ENCODE measurements around the gene ABCA7. TPM values are rescaled to one million over a fixed set of nuclear protein-coding genes. Genes with fewer than 3 reads are reported as not detected.

The ABCA7 gene
- total RNA-seq, 2 experiments from 2014 or later, result 114 to 118 TPM

GRCh38 chr19:1009981-1010538 lies 29.8 kb upstream of the ABCA7 start:
- ChIA-PET POLR2A (no interaction called here), CTCF (no interaction called here)
- no peaks in the 10 kb centered on the region for H3K27me3 ChIP-seq (ENCODE audit: control insufficient read depth in 1 of 2, insufficient read depth in 2 of 2, low read length in 2 of 2)
- H3K27me3 Mint-ChIP-seq, result no peaks in the 10 kb centered on the region
- peaks cover 10% of the 10 kb centered on the region for H3K36me3 Mint-ChIP-seq (ENCODE audit: low read depth)
- no peak overlapping the region for H3K27ac Mint-ChIP-seq
- no peak overlapping the region for H3K4me3 Mint-ChIP-seq
- no peaks in the 10 kb centered on the region for H3K4me1 Mint-ChIP-seq (ENCODE audit: low read depth)
- DNase-seq (no peak), ATAC-seq (ENCODE audit: poor library complexity) (peak; percentile 11)
- H3K9me3 ChIP-seq (ENCODE audit: control insufficient read depth in 1 of 2, insufficient read depth in 1 of 2, low read length in 2 of 2), result peaks cover 0 to 4% of the 10 kb centered on the region in 2 experiments
- H3K4me1 ChIP-seq (ENCODE audit: insufficient read depth, low read length), result peaks cover 7% of the 10 kb centered on the region
- no peak for TF ChIP-seq CTCF (IDR thresholded peaks at IDR 0.05)
- intact Hi-C loops (cut with DNase I, micrococcal nuclease), result no loop called here
- H3K36me3 ChIP-seq (ENCODE audit: insufficient read depth, low read length), result peaks cover 44% of the 10 kb centered on the region
- H3K9me3 Mint-ChIP-seq, result no peaks in the 10 kb centered on the region
- H3K4me3 ChIP-seq (ENCODE audit: low read length), result no peak overlapping the region
- no peak overlapping the region for H3K27ac ChIP-seq (ENCODE audit: low read depth in 1 of 2, low read length in 2 of 2)

GRCh38 chr19:1010586-1011510 lies 29.1 kb upstream of the ABCA7 start:
- H3K36me3 Mint-ChIP-seq (ENCODE audit: low read depth), result peaks cover 10% of the 10 kb centered on the region
- Histone ChIP-seq H3K4me1 (ENCODE audit: insufficient read depth, low read length) (peaks cover 15% of the 10 kb centered on the region), H3K27ac (ENCODE audit: low read depth in 1 of 2, low read length in 2 of 2) (no peak overlapping the region), H3K9me3 (ENCODE audit: control insufficient read depth in 1 of 2, insufficient read depth in 1 of 2, low read length in 2 of 2) (peaks cover 0 to 4% of the 10 kb centered on the region in 2 experiments), H3K4me3 (ENCODE audit: low read length) (no peak overlapping the region), H3K27me3 (ENCODE audit: control insufficient read depth in 1 of 2, insufficient read depth in 2 of 2, low read length in 2 of 2) (no peaks in the 10 kb centered on the region), H3K36me3 (ENCODE audit: insufficient read depth, low read length) (peaks cover 44% of the 10 kb centered on the region)
- no peaks in the 10 kb centered on the region for H3K4me1 Mint-ChIP-seq (ENCODE audit: low read depth)
- no peak overlapping the region for H3K27ac Mint-ChIP-seq
- ChIA-PET POLR2A (no interaction called here), CTCF (no interaction called here)
- DNase-seq (no peak), ATAC-seq (ENCODE audit: poor library complexity) (no peak)
- no peak overlapping the region for H3K4me3 Mint-ChIP-seq
- no peaks in the 10 kb centered on the region for H3K9me3 Mint-ChIP-seq
- intact Hi-C loops (cut with DNase I, micrococcal nuclease), result no loop called here
- no peak for TF ChIP-seq CTCF (IDR thresholded peaks at IDR 0.05)
- no peaks in the 10 kb centered on the region for H3K27me3 Mint-ChIP-seq

DNA sequence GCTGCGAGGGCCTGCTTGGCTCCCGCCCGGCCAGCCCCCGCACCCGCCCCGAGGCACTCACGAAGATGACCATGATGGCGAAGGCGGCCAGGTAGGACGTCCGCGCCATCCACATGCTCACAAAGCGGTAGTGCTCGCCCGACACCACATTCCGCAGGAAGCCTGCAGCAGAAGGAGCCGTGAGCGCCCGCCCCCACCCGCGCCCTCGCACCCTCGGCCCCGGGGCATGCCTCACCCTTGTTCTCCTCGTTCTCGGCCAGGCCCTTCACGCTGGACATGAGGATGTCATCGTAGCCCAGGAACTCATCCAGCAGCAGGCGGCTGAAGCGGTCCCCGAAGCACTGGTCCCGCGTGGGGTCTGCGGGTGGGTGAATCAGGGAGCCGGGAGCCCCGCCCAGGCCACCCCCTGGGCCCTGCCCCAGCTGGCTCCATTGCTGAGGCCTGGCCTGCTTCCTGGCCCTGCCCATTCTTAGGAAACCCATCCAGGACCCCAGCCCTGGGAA lies 28.0 kb upstream of the ABCA7 start:
- no peak for TF ChIP-seq CTCF (IDR thresholded peaks at IDR 0.05)
- no peaks in the 10 kb centered on the region for H3K27me3 ChIP-seq (ENCODE audit: control insufficient read depth in 1 of 2, insufficient read depth in 2 of 2, low read length in 2 of 2)
- Mint-ChIP-seq H3K36me3 (ENCODE audit: low read depth) (peaks cover 10% of the 10 kb centered on the region), H3K27ac (no peak overlapping the region), H3K9me3 (no peaks in the 10 kb centered on the region), H3K27me3 (no peaks in the 10 kb centered on the region), H3K4me3 (no peak overlapping the region), H3K4me1 (ENCODE audit: low read depth) (peaks cover 3% of the 10 kb centered on the region)
- ChIA-PET POLR2A (no interaction called here), CTCF (no interaction called here)
- peaks cover 44% of the 10 kb centered on the region for H3K36me3 ChIP-seq (ENCODE audit: insufficient read depth, low read length)
- ATAC-seq (ENCODE audit: poor library complexity) (no peak), DNase-seq (no peak)
- H3K4me3 ChIP-seq (ENCODE audit: low read length), result no peak overlapping the region
- intact Hi-C loops (cut with DNase I, micrococcal nuclease), result no loop called here
- H3K27ac ChIP-seq (ENCODE audit: low read depth in 1 of 2, low read length in 2 of 2), result no peak overlapping the region
- peaks cover 0 to 4% of the 10 kb centered on the region in 2 experiments for H3K9me3 ChIP-seq (ENCODE audit: control insufficient read depth in 1 of 2, insufficient read depth in 1 of 2, low read length in 2 of 2)
- H3K4me1 ChIP-seq (ENCODE audit: insufficient read depth, low read length), result peaks cover 25% of the 10 kb centered on the region

Data from CD4-positive, alpha-beta T cell (primary cell).